Neural cell (in vitro differentiated cells): ENCODE results near the gene AFF3. TPM values are rescaled to one million over a fixed set of nuclear protein-coding genes. Genes with fewer than 3 reads are reported as not detected.

ENCODE experiments used
- H2AFZ ChIP-seq: fragments of 200-600, 300-800 bp; sonication (generic), shearing (Covaris generic); 2 replicates; pipeline ENCODE4 v1.6.0; 2014; ENCODE audit warnings: low read depth, mild to moderate bottlenecking, antibody characterized with exemption, low read length, moderate library complexity
- H3F3A ChIP-seq: fragments of 200-600 bp; shearing (Covaris generic); 2 replicates; pipeline ENCODE4 v1.6.1; 2016; ENCODE audit warnings: mild to moderate bottlenecking, moderate library complexity, mixed read lengths, antibody characterized with exemption, low read length; ENCODE audit not compliant: insufficient read depth, poor library complexity, severe bottlenecking
- H3K27ac ChIP-seq: fragments of 200-600, 300-800 bp; sonication (generic), shearing (Covaris generic); 2 replicates; pipeline ENCODE4 v1.5.1; 2014; ENCODE audit warnings: mild to moderate bottlenecking, low read length, moderate library complexity
- H3K27me3 ChIP-seq: fragments of 300-800, 200-600 bp; sonication (generic), shearing (Covaris generic); 2 replicates; pipeline ENCODE4 v1.6.0; 2014; ENCODE audit warnings: mild to moderate bottlenecking, low read depth, low read length, moderate library complexity; ENCODE audit not compliant: insufficient read depth
- H3K36me3 ChIP-seq: fragments of 300-800, 200-600 bp; sonication (generic), shearing (Covaris generic); 2 replicates; pipeline ENCODE4 v1.5.1; 2014; ENCODE audit warnings: mild to moderate bottlenecking, antibody characterized with exemption, low read length, moderate library complexity; ENCODE audit not compliant: insufficient read depth
- H3K4me2 ChIP-seq: fragments of 300-800, 200-600 bp; sonication (generic), shearing (Covaris generic); 2 replicates; pipeline ENCODE4 v1.6.0; 2014; ENCODE audit warnings: mild to moderate bottlenecking, low read length
- H3K4me3 ChIP-seq: fragments of 300-800, 200-600 bp; sonication (generic), shearing (Covaris generic); 2 replicates; pipeline ENCODE4 v1.5.1; 2014; ENCODE audit warnings: mild to moderate bottlenecking, low read length, moderate library complexity
- H3K79me2 ChIP-seq: fragments of 200-600 bp; shearing (Covaris generic); replicated peaks from 2 replicates; pipeline ENCODE4 v1.6.0; 2014; ENCODE audit warnings: mild to moderate bottlenecking, low read length, moderate library complexity; ENCODE audit not compliant: insufficient read depth
- H3K9ac ChIP-seq: fragments of 300-800, 200-600 bp; sonication (generic), shearing (Covaris generic); 2 replicates; pipeline ENCODE4 v1.6.1; 2016; ENCODE audit warnings: mild to moderate bottlenecking, low read length, mixed read lengths
- H3K9me2 ChIP-seq: fragments of 200-600 bp; shearing (Covaris generic); 2 replicates; pipeline ENCODE4 v1.6.1; 2016; ENCODE audit warnings: mild to moderate bottlenecking, low read length, mixed read lengths; ENCODE audit not compliant: insufficient read depth
- H3K9me3 ChIP-seq: fragments of 200-600, 300-800 bp; sonication (generic), shearing (Covaris generic); 2 replicates; pipeline ENCODE4 v1.6.1; 2016; ENCODE audit warnings: mild to moderate bottlenecking, mixed run types, low read length, moderate library complexity, mixed read lengths
- H4K20me1 ChIP-seq: fragments of 200-600 bp; shearing (Covaris generic); 2 replicates; pipeline ENCODE4 v1.6.1; 2016; ENCODE audit warnings: mild to moderate bottlenecking, mixed run types; ENCODE audit not compliant: insufficient read depth
- CTCF ChIP-seq: fragments of 450-650 bp; IDR thresholded peaks from 2 replicates; pipeline ENCODE4 v1.5.1; 2014; ENCODE audit warnings: antibody characterized with exemption, mild to moderate bottlenecking, moderate library complexity; ENCODE audit not compliant: poor library complexity, severe bottlenecking
- EP300 ChIP-seq: fragments of 450-650 bp; conservative IDR thresholded peaks from 2 replicates; pipeline ENCODE4 v1.6.1; 2014; ENCODE audit warnings: antibody characterized with exemption, mild to moderate bottlenecking, moderate library complexity; ENCODE audit not compliant: poor library complexity, severe bottlenecking
- EZH2 ChIP-seq: fragments of 200-600, 300-800 bp; shearing (Covaris generic), sonication (generic); IDR thresholded peaks from 2 replicates; pipeline ENCODE4 v1.6.1; 2014; ENCODE audit warnings: antibody characterized with exemption, low read length, borderline replicate concordance, mild to moderate bottlenecking; ENCODE audit not compliant: insufficient read depth, poor library complexity, severe bottlenecking
- MXI1 ChIP-seq: fragments of 450-650 bp; conservative IDR thresholded peaks from 2 replicates; pipeline ENCODE4 v1.6.1; 2014; ENCODE audit warnings: antibody characterized with exemption, mild to moderate bottlenecking; ENCODE audit not compliant: poor library complexity, severe bottlenecking
- POLR2AphosphoS5 ChIP-seq: IDR thresholded peaks from 2 replicates; pipeline ENCODE4 v1.6.1; 2012
- RAD21 ChIP-seq: fragments of 450-650 bp; conservative IDR thresholded peaks from 2 replicates; pipeline ENCODE4 v1.6.1; 2014; ENCODE audit warnings: antibody characterized with exemption, mild to moderate bottlenecking, moderate library complexity
- REST ChIP-seq: IDR thresholded peaks from 2 replicates; pipeline ENCODE4 v1.6.1; 2012; ENCODE audit warnings: borderline replicate concordance
- SMC3 ChIP-seq: fragments of 450-650 bp; conservative IDR thresholded peaks from 2 replicates; pipeline ENCODE4 v1.6.1; 2014; ENCODE audit warnings: antibody characterized with exemption, mild to moderate bottlenecking, moderate library complexity; ENCODE audit not compliant: poor library complexity
- TAF1 ChIP-seq: IDR thresholded peaks from 2 replicates; pipeline ENCODE4 v1.6.1; 2012; ENCODE audit warnings: low read depth
- polyA plus RNA-seq: library from polyadenylated mRNA; depleted of rRNA; stranded (reverse); fragments of >200 nt; gene quantifications from 2 replicates; pipeline ENCODE4 v1.2.3, GENCODE V29; 2014

AFF3 gene
- polyA plus RNA-seq, 1 donor from 2014 or later: 5.1 TPM

- H3K27me3 ChIP-seq: no peaks in the 10 kb centered on the region
- H3K9me3 ChIP-seq: no peaks in the 10 kb centered on the region
- H2AFZ ChIP-seq: no peak overlapping the region
- no peaks in the 10 kb centered on the region for H4K20me1 ChIP-seq
- no peaks in the 10 kb centered on the region for H3K79me2 ChIP-seq
- no peak overlapping the region for H3K9ac ChIP-seq
- H3K27ac ChIP-seq: no peak overlapping the region
- H3K36me3 ChIP-seq: no peaks in the 10 kb centered on the region
- no peaks in the 10 kb centered on the region for H3K9me2 ChIP-seq
- no peak overlapping the region for H3K4me3 ChIP-seq
- TF ChIP-seq TAF1: no peak
- TF ChIP-seq SMC3: no peak
- TF ChIP-seq MXI1: no peak
- TF ChIP-seq EZH2: no peak
- H3K4me2 ChIP-seq: no peak overlapping the region
- H3F3A ChIP-seq: no peaks in the 10 kb centered on the region
These were observed 243.9 kb downstream of the AFF3 start for GRCh38 chr2:99898336-99899048.

GRCh38 chr2:99891428-99891780 is 251.0 kb downstream of the AFF3 start:
- Histone ChIP-seq H3K9me3 (no peaks in the 10 kb centered on the region), H3K36me3 (no peaks in the 10 kb centered on the region), H3K27me3 (no peaks in the 10 kb centered on the region), H3K9ac (no peak overlapping the region), H3K9me2 (no peaks in the 10 kb centered on the region), H3K27ac (no peak overlapping the region), H4K20me1 (no peaks in the 10 kb centered on the region), H3K4me3 (no peak overlapping the region), H3K79me2 (no peaks in the 10 kb centered on the region), H3F3A (no peaks in the 10 kb centered on the region), H3K4me2 (no peak overlapping the region), H2AFZ (no peak overlapping the region)
- TF ChIP-seq POLR2AphosphoS5 (no peak), REST (no peak), MXI1 (no peak), SMC3 (no peak), EP300 (no peak), TAF1 (no peak), EZH2 (no peak), CTCF (no peak), RAD21 (no peak)
